ENCODE data around the gene IQCE. TPM values are rescaled to one million over a fixed set of nuclear protein-coding genes. Genes with fewer than 3 reads are reported as not detected.

The IQCE gene
- total RNA-seq, 1 experiment from 2014 or later: 21.4 TPM

DNA sequence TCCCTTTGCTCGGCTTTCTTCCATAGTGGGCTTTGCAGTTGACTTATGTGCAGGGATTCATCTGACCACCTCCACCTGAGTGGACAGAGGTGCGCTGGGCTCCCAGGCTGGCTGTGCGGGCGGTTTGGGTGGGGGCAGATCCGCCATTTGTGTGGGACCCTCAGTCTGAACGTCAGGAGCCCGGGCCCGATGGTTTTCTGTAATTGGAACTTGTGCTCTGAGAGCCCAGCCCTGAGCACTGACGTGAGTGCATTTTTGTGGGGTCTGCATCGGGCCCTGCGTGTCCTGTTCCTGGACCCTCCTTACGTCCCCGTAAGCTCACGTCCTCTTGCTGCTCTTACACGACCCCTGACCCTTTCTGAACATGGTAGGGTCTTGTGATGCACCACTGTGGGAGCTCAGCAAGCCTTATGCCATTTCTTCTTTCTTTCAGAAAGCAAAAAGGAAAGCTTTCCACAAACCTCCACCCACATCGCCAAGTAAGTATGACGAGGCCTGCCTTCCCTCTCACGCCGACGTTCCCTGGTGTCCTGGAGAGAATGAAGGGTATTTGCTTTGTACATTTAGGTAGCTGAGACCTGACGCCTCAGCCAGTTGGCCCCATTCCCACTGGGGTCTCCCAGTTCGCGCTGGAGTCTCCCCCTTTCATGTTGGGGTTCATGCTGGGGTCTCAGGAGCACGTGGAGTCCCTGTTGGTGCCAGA lies 9.9 kb downstream of the IQCE start:
- Histone ChIP-seq H3K4me2 (ENCODE audit: low read length) (no peak overlapping the region), H3K27me3 (ENCODE audit: insufficient read depth, low read length) (no peaks in the 10 kb centered on the region), H3K4me3 (replicated peaks in 1 of 2; ENCODE audit: low read depth in 1 of 2, low read length in 2 of 2) (no peak overlapping the region), H3K79me2 (ENCODE audit: insufficient read depth, low read length) (peaks cover 4% of the 10 kb centered on the region), H3K27ac (ENCODE audit: low read depth, low read length) (no peak overlapping the region), H2AFZ (ENCODE audit: low read depth, low read length, poor library complexity, severe bottlenecking) (no peak overlapping the region), H3K4me1 (ENCODE audit: control insufficient read depth in 1 of 2, insufficient read depth in 2 of 2, low read length in 2 of 2) (peaks cover 19 to 22% of the 10 kb centered on the region in 2 experiments), H4K20me1 (ENCODE audit: insufficient read depth) (no peaks in the 10 kb centered on the region), H3K36me3 (ENCODE audit: control insufficient read depth in 1 of 2, insufficient read depth in 2 of 2, low read length in 2 of 2) (peaks cover 3% of the 10 kb centered on the region in 2 experiments; a peak in 1 of 4 replicates), H3K9me2 (ENCODE audit: insufficient read depth) (no peaks in the 10 kb centered on the region), H3K9ac (ENCODE audit: low read length) (no peak overlapping the region), H3K9me3 (ENCODE audit: control insufficient read depth in 1 of 2, insufficient read depth in 1 of 2, low read depth in 1 of 2, low read length in 2 of 2) (no peaks in the 10 kb centered on the region)
- ChIA-PET CTCF (no interaction called here), RAD21 (ENCODE audit: low non-redundant PET in 1 of 2, low total read pairs in 2 of 2, uncharacterized antibody in 2 of 2, unreplicated experiment in 2 of 2) (no interaction called here), POLR2A (no interaction called here)
- ATAC-seq: no peak
- intact Hi-C loops (cut with micrococcal nuclease): loop anchor here (10.0 kb wide), 1 partner anchor 116 kb away; the partner anchor contains the start of gene AMZ1
- BruUV-seq (replicated peaks): no TSS peak
- DNase-seq (ENCODE audit: low read depth, low spot score): no peak
- TF ChIP-seq ELF1 (IDR thresholded peaks at IDR 0.05; ENCODE audit: borderline replicate concordance, low read depth) (no peak), SIN3A (IDR thresholded peaks at IDR 0.05; ENCODE audit: low read depth) (no peak), CBX3 (IDR thresholded peaks at IDR 0.05; ENCODE audit: low read depth) (no peak), ZFX (IDR thresholded peaks at IDR 0.05) (no peak), EGR1 (IDR thresholded peaks at IDR 0.05; ENCODE audit: low read depth) (no peak), SP1 (IDR thresholded peaks at IDR 0.05; ENCODE audit: low read depth) (no peak), CEBPB (IDR thresholded peaks at IDR 0.05; ENCODE audit: low read depth) (no peak), POLR2AphosphoS5 (IDR thresholded peaks at IDR 0.05; ENCODE audit: low read depth, low read length) (no peak), FOSL1 (IDR thresholded peaks at IDR 0.05; ENCODE audit: low read depth) (no peak), ZNF274 (IDR thresholded peaks at IDR 0.05; ENCODE audit: low read depth, low read length) (no peak), RAD21 (IDR thresholded peaks at IDR 0.05; ENCODE audit: low read depth) (no peak)
- TF ChIP-seq, protein P1, sequence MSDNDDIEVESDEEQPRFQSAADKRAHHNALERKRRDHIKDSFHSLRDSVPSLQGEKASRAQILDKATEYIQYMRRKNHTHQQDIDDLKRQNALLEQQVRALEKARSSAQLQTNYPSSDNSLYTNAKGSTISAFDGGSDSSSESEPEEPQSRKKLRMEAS (IDR thresholded peaks at IDR 0.05): no peak
- TF ChIP-seq, protein P2, sequence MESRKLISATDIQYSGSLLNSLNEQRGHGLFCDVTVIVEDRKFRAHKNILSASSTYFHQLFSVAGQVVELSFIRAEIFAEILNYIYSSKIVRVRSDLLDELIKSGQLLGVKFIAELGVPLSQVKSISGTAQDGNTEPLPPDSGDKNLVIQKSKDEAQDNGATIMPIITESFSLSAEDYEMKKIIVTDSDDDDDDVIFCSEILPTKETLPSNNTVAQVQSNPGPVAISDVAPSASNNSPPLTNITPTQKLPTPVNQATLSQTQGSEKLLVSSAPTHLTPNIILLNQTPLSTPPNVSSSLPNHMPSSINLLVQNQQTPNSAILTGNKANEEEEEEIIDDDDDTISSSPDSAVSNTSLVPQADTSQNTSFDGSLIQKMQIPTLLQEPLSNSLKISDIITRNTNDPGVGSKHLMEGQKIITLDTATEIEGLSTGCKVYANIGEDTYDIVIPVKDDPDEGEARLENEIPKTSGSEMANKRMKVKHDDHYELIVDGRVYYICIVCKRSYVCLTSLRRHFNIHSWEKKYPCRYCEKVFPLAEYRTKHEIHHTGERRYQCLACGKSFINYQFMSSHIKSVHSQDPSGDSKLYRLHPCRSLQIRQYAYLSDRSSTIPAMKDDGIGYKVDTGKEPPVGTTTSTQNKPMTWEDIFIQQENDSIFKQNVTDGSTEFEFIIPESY (IDR thresholded peaks at IDR 0.05; ENCODE audit: extremely low read depth, insufficient replicate concordance, low read length): no peak
